Measurements from ENCODE around the gene ODAD3.
"Not testable (repeated sequence)": the region's sequence is repeated elsewhere in the genome, so short reads cannot be mapped to it uniquely, and the experiment has no call there.

Gene ODAD3

DNA sequence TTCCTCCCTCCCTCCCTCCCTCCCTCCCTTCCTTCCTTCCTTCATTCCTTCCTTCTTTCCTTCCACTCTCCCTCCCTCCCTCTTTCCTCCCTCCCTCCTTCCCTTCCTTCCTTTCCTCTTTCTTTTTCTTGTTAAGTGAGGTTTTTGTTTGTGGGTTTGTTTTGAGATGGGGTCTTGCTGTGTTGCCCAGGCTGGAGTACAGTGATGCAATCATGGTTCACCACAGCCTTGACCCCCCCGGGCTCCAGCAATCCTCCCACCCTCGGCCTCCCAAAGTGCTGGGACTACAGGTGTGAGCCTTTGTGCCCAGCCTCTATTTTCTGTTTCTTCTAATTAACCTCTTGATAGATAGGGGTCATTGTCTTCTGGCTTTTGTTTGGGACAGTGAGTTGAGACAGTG, 26.5 kb upstream of the ODAD3 start:
- no peak for DNase-seq

DNA sequence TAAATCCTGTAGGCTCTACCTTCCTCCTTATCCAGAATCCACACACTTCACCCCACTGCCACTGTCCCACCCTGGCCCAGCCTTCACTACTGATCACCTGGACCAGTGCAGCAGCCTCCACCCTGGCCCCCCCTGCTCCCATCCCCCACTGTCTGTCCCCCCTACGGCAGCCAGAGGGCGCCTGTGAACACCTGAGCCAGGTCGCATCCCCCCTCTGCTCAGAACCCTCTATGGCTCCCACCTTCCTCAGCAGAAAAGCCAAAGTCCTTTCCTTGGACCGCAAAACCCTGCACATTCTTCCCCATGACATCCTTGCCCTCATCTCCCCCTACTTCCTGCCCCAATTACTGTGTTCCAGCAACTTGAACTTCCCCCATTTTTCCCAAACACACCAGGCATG, 25.3 kb upstream of the ODAD3 start:
- DNase-seq, result no peak

DNA sequence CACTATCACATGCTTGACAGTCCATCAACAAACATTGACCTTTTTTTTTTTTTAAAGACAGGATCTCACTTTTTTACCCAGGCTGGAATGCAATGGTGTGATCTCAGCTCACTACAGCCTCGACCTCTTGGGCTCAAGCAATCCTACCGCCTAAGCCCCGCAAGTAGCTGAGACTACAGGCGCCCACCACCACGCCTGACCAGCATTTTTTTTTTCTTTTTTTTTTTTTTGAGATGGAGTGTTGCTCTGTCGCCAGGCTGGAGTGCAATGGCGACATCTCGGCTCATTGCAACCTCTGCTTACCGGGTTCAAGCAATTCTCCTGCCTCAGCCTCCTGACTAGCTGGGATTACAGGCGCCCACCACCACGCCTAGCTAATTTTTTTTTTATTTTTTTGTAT, 24.0 kb upstream of the ODAD3 start:
- DNase-seq, result not testable (repeated sequence)

DNA sequence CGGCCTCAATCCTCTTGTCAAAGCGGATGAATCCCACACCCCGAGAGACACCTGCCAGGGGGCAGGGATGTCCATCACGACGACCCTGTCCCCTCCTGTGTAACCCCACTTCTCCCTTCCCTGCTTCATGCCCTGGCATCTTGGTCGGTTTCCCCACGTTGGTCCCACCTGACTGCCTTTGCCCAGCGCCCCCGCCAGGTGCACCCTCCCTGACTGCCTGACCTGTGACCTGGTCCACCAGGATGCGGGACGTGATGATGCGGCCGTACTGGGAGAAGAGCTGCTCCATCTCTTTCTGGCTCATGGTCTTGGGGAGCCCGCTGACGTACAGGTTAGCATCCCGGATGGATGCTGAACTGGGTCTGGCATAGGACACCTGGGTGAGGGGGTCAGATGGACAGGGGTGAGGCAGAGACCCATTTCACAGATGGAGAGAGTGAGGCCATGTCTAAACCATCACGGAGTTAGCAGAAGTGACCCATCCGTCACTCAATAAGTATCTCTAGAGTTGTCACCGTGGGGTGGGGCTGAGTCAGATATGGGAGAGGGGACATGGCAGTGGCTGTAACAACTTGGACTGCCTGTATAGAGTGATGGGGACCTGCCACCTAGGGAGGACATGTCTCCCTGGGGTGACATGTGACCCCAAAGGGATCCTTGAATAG, 23.4 kb upstream of the ODAD3 start:
- DNase-seq, result no peak

DNA sequence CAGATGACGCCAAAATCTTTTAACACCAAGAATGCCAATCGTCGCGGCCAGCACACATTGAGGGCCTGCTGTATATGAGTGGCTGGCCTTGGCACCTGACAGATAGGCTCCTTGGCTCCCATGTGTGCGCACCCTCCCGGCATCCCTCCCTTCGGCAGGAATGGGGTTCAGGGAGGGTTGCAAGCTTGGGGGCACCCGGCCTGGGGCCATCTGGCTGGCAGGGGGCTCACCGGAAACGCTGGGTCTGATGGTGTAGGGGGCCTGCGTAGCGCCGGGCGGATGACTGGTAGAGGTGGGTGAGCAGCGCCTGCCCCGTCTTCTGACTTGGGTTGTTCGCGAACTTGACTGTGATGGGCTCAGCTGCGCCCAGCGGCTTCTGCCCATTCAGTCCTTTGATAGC, 22.9 kb upstream of the ODAD3 start:
- no peak for DNase-seq

DNA sequence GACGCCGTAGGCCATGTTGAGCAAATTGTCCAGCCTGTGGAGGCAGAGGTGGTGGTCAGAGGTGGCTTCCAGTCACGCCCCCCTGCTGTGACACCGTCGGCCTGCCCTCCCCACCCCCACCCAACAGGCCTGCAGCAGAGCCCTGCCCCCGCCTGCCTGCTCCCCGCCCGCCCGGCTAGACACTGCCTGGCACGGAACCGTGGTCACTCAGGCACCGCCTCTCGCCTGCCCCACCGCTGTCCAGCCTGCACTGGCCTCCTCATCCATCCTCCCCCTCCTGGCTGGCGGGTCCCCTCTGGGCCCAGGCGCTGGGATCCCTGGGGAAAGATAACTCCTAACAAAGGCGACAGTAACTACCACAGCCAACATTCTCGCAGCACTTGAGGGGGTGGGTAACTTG, 22.2 kb upstream of the ODAD3 start:
- peak in 47 of 51 donors; percentile 12 to 94 (median 75) for DNase-seq

DNA sequence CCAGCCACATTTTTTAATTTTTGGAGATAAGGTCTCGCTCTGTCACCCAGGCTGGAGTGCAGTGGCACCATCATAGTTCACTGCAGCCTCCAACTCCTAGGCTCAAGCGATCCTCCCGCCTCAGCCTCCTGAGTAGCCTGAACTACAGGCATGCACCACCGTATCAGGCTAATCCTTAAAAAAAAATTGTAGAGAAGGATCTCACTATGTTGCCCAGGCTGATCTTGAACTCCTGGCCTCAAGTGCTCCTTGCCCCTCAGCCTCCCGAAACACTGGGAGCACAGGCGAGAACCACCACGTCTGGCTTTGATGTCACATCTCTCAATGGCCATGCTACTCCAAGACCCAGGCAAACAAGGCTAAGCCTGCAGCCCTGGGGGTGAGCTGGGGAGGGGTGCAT, 21.7 kb upstream of the ODAD3 start:
- no peak for DNase-seq

DNA sequence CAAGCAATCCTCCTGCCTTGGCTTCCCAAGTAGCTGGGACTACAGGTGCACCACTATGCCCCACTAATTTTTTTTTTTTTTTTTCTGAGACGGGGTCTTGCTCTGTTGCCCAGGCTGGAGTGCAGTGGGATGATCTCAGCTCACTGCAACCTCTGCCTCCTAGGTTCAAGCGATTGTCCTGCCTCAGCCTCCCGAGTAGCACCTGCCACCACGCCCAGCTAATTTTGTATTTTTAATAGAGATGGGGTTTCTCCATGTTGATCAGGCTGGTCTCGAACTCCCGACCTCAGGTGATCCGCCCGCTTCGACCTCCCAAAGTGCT, 20.3 kb upstream of the ODAD3 start:
- DNase-seq, result not testable (repeated sequence)

DNA sequence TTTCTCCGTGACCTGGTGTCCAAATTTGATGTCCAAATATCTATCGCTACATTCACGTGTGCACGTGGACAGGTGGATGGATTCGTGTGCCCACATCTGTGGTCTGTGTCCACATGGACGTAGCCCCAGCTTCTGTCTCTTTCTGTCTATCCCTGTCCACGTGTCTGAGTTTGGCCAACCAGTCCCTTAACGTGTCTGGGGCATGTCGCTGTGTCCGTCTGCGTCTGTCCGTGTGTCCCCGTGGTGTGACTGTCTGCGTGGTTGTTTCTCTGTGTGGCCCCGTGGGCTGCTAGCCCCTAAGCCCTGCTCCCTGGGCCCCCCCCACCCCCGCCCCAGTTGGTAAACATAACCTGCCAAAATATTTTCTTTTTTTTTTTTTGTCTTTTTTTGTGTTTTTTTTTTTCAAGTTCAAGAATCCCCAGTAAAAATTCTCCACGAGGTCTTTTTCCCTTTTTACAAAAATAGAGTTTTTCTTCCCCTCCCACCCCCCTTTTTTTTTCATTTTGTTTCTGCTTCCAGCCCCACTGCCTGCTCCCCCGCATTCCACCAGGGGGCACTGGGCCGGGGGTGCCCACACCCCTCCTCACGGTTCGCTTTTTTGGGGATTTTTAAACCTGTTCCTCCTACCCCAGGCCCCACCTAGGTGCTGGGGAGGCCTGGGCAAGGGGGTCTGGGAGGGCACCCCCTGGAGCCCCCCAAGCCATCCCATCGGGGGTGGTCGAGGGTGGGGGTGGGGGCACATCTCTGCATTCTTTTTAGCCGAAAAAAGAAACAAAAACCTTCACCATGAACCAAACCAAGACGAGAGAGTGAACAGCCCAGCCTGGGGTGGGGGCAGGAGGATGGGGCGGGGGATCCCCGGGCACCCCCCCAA, 18.8 kb upstream of the ODAD3 start:
- no peak for DNase-seq

DNA sequence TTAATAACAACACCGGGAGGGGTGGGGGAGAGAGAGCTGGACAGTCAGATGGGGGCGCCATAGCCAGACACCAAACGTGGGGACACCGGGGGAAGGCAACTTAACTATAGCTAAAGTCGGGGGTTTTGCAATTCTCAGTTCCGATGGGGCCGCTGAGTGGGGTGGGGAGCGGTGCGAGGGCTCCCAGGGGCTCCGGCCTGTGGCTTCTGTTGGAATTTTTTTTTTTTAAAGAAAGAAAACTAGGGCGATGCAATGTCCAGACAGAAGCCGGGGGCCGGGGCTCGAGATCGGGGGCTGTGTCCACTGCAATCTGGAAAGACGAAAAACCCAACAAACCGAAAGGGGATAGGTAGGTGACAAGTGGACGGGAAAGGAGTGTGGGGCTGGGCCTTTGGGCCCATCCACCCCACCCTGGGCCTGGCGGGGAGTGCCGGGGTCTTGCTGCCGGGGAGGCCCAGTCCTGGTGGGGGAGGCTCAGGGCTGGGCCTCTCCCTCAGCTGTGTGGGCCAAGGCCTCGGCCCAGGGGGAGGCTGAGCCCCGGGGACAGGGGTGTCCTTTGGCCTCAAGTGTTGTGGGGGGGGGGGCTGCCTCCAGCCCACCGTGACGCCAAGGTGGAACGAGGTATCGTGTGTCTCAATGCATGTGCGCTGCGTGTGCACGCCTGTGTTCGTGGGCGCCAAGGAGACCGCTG, 17.8 kb upstream of the ODAD3 start:
- DNase-seq, result peak in 5 of 51 donors; percentile 9 to 39 (median 25)

DNA sequence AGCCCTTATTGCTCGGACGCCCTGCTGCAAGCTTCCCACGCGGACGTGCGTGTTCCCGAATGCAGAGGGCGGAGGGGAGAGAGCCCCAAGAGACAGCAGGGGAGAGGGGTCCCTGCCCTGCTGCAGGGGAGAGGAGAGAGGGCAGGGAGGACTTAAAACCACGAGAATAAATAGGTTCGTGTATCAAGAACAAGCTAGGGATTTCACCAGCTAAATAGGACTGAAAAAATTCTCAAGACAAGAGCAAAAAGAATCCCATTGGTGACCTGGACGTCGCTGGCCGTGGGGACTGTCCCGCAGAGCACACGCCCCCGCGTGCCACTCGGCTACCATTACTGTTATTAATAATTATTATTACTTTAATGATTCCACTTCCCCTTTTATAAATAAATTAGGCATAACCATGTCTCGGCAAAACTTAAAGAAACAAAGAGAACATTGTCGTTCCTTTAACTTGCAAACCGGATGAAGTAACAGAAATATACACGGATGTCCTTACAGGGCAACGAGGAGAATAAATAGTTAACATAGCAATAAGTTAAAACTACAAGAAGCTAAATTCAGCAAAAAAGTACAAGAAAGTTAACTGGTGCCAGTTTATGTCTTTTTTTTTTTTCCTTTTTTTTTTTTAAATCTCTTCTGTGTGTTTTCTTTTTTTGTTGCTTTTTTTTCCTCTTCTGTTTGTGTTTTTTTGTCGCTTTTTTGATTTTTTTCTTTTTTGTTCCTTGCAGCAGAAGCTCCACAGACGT, 17.1 kb upstream of the ODAD3 start:
- DNase-seq, result peak in 1 of 51 donors; percentile 4

DNA sequence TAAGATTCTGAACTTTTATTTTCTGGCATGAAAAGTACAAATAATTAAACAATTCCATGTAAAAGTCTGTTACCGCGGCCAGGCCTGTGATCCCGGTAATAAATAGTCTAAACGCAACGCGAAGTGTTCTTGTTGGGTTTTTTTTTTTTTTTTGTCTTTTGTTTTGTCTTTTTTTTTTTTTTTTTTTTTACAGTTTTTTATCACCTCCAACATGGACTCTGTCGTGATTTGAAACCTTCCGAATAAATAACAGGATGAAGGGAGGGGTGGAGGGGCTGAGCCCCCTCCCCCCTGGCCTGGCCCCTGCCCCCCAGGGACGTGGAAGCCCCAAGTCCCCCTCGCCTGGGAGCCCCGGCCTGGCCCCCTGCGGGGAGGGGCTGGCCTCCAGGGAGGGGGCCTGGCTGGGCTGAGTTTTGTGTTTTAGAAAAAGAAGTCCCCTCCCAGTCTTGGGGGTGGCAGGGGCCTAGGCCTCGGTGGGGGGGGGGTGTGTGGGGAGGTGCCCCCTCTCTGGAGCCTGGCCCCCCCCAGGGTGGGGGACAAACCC, 16.5 kb upstream of the ODAD3 start:
- DNase-seq, result no peak

DNA sequence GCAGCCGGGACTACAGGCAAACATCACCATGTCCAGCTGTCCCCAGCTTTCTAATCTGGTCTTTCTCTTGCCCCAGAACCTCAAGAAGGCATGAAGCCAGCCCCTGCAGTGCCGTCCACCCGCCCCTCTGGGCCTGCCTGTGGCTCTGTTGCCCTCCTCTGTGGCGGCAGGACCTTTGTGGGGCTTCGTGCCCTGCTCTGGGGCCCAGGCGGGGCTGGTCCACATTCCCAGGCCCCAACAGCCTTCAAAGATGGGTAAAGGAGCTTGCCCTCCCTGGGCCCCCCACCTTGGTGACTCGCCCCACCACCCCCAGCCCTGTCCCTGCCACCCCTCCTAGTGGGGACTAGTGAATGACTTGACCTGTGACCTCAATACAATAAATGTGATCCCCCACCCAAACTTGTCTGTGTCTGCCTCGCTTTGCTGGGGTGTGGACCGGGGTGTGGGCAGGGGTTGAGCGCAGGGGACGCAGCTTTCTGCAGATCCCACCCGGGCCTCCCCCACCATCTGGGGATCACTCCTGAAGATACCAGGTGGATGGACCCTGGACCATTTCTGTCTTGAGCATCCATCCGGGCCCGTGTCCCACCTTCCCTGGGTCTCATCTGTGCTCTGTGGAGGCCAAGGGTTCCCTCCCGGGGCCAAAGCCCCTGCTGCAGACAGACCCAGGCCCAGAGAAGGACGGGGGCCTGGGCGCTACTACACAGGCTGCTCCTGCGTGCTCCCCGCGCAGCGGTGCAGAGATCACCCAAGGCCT, 15.8 kb upstream of the ODAD3 start:
- DNase-seq, result no peak

DNA sequence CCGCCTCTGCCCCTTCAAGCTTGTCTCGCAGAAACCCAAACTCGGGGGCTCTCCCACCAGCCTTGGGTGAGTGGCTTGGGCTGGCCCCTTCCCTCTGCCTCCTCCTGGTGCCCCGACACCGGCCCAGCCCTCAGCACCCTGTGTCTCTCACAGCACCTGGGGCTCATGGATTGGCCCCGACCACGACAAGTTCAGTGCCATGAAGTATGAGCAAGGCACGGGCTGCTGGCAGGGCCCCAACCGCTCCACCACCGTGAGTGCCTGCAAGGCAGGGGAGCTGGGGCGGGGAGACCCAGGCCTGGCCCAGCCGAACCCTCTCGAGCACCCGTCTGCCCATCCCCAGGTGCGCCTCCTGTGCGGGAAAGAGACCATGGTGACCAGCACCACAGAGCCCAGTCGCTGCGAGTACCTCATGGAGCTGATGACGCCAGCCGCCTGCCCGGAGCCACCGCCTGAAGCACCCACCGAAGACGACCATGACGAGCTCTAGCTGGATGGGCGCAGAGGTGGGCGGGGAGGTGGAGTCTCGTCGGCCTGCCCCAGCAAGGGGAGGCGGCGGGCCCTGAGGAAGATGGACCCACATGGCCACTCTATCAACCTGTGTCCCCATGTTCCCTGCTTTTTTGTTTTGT, 14.1 kb upstream of the ODAD3 start:
- no peak for DNase-seq

DNA sequence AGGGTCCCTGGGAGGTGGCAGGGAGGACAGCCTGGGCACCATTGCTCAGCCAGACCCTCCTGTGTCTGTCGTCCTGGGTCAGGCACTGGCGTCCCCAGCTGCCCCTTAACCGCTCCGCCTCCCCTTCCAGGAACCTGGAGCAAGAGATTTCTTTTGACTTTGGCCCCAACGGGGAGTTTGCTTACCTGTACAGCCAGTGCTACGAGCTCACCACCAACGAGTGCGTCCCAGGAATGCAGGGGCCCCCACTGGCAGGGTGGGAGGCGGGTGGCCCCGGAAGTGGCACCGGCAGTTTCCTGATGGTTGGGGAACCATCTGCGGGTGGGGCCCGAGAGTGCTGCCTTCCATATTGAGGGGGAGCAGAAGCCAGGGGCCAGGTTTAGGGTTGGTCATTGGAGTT, 13.5 kb upstream of the ODAD3 start:
- no peak for DNase-seq

DNA sequence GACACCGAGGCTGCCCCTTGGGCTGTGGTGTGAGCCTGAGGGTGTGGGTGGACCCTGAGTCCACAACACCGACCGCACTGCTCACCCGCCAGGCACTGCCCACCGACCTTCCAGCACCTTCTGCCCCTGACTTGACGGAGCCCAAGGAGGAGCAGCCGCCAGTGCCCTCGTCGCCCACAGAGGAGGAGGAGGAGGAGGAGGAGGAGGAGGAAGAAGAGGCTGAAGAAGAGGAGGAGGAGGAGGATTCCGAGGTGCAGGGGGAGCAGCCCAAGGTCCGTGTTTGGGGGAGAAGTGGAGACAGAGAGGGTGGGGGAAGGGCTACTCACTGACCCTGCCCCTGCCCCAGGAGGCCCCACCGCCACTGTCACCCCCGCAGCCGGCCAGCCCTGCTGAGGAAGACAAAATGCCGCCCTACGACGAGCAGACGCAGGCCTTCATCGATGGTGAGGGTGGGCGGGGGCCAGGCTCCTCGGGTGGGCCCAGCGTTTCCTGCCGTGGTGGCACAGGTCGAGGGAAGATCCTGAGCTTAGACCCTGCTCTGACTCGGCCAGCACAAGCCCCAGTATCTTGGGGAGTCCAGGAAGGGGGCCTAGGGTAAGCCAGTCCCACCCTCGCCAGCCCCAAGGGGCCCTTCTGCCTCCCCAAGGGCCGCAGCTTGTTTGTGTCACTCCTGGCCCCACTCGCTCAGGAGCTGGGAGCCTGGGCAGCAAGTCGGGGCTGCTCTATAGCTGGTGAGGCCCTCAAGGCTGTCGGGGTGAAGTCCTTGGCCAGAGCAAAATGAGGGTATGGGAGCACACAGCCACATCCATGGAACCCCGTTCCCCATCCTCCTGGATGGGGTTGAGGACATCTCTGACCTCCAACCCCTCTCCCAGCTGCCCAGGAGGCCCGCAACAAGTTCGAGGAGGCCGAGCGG, 12.7 kb upstream of the ODAD3 start:
- no peak for DNase-seq

DNA sequence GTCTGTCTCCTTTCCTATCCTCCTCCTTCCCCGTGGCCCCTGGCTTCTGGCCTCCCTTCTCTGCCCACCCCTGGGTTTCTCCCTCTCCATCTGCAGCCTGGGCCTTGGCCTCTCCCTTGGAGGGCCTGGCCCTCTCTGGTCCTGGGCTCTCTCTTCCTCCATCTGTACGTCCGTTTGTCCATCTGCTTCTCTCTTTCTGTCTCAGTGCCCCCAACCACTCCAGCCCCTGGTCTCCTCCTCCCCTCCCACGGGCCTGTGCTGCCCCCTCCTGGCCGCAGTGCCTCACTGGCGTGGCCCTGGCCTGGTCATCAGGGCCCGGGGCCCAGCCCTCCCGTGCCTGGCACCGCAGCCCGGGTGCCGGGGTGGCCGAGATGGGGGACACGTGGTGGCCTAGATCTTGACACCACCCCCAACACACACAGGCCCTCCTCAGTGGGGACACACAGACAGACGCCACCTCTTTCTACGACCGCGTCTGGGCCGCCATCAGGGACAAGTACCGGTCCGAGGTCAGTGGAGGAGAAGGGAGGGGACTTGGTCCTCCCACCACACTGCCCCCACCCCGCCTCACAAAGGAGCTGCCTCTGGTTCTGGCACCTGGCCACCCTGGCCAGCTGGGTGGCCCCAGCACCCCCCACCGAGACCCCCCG, 11.9 kb upstream of the ODAD3 start:
- DNase-seq, result peak in 50 of 51 donors; percentile 21 to 92 (median 72)

DNA sequence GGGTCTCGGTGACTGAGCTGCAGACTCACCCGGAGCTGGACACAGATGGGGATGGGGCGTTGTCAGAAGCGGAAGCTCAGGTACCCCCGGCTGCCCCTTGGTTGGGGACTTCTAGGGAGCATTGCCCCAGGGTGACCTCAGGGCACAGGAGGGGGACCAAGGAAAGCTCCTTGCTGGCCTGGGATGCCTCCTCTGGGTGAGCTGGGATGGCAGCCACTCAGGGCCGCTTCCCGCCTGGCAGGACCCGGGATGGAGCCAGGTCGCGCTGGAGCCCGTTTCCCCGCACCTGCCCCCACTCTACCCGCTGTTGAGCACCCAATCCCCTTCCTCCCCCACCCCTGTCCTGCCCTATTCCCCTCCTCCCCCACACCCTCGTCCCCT, 11.3 kb upstream of the ODAD3 start:
- DNase-seq, result peak in 4 of 51 donors; percentile 31 to 41 (median 37)

DNA sequence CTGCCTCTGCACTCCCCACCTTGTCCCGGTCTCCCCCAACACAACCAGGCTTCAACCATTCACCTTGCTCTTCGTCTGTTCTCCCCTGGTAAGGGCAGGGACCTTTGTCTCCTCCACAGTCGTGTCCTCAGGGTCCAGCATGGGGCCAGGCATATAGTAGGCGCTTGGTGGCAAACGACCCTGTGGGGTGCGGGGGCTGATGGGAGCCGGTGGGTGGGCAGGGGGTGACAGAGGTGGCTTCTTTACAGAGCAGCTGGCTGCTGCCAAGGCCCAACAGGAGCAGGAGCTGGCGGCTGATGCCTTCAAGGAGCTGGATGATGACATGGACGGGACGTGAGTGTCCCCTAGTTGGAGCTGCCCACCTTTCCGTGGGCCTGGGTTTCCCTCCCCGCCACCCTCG, 10.2 kb upstream of the ODAD3 start:
- DNase-seq, result no peak

All from hypothalamus (tissue), 51 donors.